H1 (cell line): ENCODE results near the gene PTCD3. TPM values are rescaled to one million over a fixed set of nuclear protein-coding genes. Genes with fewer than 3 reads are reported as not detected.

Experiments used
- BRCA1 ChIP-seq: IDR thresholded peaks from 2 replicates; pipeline ENCODE4 v1.6.1; 2012; ENCODE audit warnings: low read depth, low read length, improper control_type of control experiment
- KDM5A ChIP-seq: fragments of 200-600 bp; IDR thresholded peaks from 2 replicates; pipeline ENCODE4 v1.7.1; 2012; ENCODE audit warnings: mild to moderate bottlenecking, low read length, inconsistent platforms, mixed read lengths
- MAFK ChIP-seq: IDR thresholded peaks from 2 replicates; pipeline ENCODE4 v1.6.1; 2012; ENCODE audit warnings: low read depth, mild to moderate bottlenecking, improper control_type of control experiment, low read length
- SIRT6 ChIP-seq: IDR thresholded peaks from one replicate; pipeline ENCODE4 v1.7.1; 2012; ENCODE audit warnings: low read length, inconsistent platforms
- SIX5 ChIP-seq: IDR thresholded peaks from 2 replicates; pipeline ENCODE4 v1.6.1; 2011; ENCODE audit warnings: mild to moderate bottlenecking, low read depth, low read length
- SRF ChIP-seq: IDR thresholded peaks from 2 replicates; pipeline ENCODE4 v1.6.1; 2011; ENCODE audit warnings: mild to moderate bottlenecking, low read depth, low read length, moderate library complexity
- polyA plus RNA-seq, 7 experiments: library from polyadenylated mRNA; depleted of rRNA in 3 of 7; stranded (reverse) in 5 of 7; unstranded in 2 of 7; fragments of >200 nt in 5 of 7; fragments of 200-250 nt in 2 of 7; gene quantifications; 1 replicate in 5 of 7; 2 replicates in 1 of 7; 4 replicates in 1 of 7; pipeline versions ENCODE4 v1.2.1 to v1.2.3, GENCODE V29; 2011 to 2013; ENCODE audit warnings: missing spikeins in 2 of 7, mixed read lengths in 2 of 7
- total RNA-seq: library from RNA; stranded (reverse); fragmentation: NEBNext Ultra II Directional; extraction: Animal tissue kit (Norgen Biotek cat#: 25700); gene quantifications from 2 replicates; pipeline ENCODE4 v1.2.1, GENCODE V29; 2021

The PTCD3 gene
- total and polyA plus RNA-seq, 2 of the 8 experiments (the other 6 are each of a cell fraction or from before 2014, with no cell fraction given) = 64.3 to 192 TPM

- no peak for TF ChIP-seq MAFK
- TF ChIP-seq SIRT6 = no peak
- TF ChIP-seq BRCA1 = no peak
- no peak for TF ChIP-seq SIX5
- no peak for TF ChIP-seq SRF
- TF ChIP-seq KDM5A = no peak
These were observed 68.4 kb downstream of the PTCD3 start (continued) for GRCh38 chr2:86174445-86174844.
